GM10266 (cell line): ENCODE results near the gene WFDC13.
"Not testable (repeated sequence)": the region's sequence is repeated elsewhere in the genome, so short reads cannot be mapped to it uniquely, and the experiment has no call there.

Experiments used
- DNase-seq: peaks from one replicate; pipeline ENCODE4 v3.0.0; 2012; ENCODE audit errors: extremely low spot score
- TF ChIP-seq, protein P1 (sequence below): IDR thresholded peaks from 2 replicates; pipeline ENCODE4 v1.5.1; 2012; ENCODE audit warnings: mild to moderate bottlenecking, low read depth; ENCODE audit not compliant: control insufficient read depth, insufficient read depth; ENCODE audit errors: missing control alignments

Gene WFDC13

GRCh38 chr20:45701873-45702272 lies at the start of gene WFDC13:
Gene WFDC13 (plus strand): TSS chr20:45702038. CDS start chr20:45702124, 86 bp downstream.
- TF ChIP-seq, protein P1, sequence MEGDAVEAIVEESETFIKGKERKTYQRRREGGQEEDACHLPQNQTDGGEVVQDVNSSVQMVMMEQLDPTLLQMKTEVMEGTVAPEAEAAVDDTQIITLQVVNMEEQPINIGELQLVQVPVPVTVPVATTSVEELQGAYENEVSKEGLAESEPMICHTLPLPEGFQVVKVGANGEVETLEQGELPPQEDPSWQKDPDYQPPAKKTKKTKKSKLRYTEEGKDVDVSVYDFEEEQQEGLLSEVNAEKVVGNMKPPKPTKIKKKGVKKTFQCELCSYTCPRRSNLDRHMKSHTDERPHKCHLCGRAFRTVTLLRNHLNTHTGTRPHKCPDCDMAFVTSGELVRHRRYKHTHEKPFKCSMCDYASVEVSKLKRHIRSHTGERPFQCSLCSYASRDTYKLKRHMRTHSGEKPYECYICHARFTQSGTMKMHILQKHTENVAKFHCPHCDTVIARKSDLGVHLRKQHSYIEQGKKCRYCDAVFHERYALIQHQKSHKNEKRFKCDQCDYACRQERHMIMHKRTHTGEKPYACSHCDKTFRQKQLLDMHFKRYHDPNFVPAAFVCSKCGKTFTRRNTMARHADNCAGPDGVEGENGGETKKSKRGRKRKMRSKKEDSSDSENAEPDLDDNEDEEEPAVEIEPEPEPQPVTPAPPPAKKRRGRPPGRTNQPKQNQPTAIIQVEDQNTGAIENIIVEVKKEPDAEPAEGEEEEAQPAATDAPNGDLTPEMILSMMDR, result no peak
- DNase-seq, result no peak

GRCh38 chr20:45657038-45657437 lies 44.8 kb upstream of the WFDC13 start:
- DNase-seq, result not testable (repeated sequence)

GRCh38 chr20:45670139-45670538 lies 31.7 kb upstream of the WFDC13 start, which contains the start of gene WFDC11:
Gene WFDC11 (minus strand): TSS chr20:45670239. CDS start chr20:45650600, 19,639 bp downstream.
- DNase-seq, result no peak
- TF ChIP-seq, protein P1, result no peak

GRCh38 chr20:45672765-45673164 lies 29.1 kb upstream of the WFDC13 start:
- TF ChIP-seq, protein P1, result no peak
- DNase-seq, result no peak

DNA sequence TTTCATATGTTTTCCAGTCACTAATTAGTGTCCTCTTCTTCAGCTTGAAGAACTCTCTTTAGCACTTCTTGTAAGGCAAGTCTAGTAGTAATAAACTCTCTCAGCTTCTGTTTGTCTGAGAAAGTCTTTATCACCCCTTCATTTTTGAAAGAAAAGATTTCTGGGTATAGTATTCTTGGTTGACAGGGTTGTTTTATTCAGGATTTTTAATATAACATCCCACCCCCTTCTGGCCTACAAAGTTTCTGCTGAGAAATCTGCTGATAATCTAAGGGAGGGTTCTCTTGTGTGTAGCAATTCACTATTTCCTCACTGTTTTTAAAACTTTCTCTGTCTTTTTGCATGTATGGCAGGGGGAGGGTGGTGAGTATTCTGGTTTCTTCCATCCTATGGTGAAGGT lies 22.2 kb upstream of the WFDC13 start:
- TF ChIP-seq, protein P1, result no peak
- no peak for DNase-seq

GRCh38 chr20:45685896-45686295 lies 15.9 kb upstream of the WFDC13 start:
- TF ChIP-seq, protein P1, result no peak
- no peak for DNase-seq

GRCh38 chr20:45693346-45693745 lies 8.5 kb upstream of the WFDC13 start:
- not testable (repeated sequence) for DNase-seq

DNA sequence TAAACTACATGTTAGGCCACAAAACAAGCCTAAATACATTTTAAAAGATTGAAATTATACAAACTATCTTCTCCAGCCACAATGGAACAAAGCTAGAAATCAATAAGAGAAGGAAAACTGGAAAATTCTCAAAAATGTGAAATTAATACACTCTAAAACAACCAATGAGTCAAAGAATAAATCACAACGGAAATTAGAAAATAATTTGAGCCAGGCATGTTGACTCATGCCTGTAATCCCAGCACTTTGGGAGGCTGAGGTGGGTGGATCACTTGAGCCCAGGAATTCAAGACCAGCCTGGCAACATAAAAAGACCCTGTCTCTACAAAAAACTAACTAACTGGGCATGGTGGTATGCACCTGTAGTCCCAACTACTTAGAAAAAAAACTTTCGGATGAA lies 6.3 kb upstream of the WFDC13 start:
- TF ChIP-seq, protein P1, result no peak
- no peak for DNase-seq
